ENCODE measurements around the gene SCFD2. TPM values are rescaled to one million over a fixed set of nuclear protein-coding genes. Genes with fewer than 3 reads are reported as not detected.

SCFD2 gene
- total and polyA plus RNA-seq, 2 experiments from 2014 or later = 30.7 to 33.2 TPM

- no peaks in the 10 kb centered on the region for H3K9me2 ChIP-seq (ENCODE audit: insufficient read depth)
- no peak overlapping the region for H3K4me2 ChIP-seq (ENCODE audit: unreplicated experiment)
- 68 to 87% methylated on average over 1 of the region's 1 CpG for WGBS, 2 experiments (ENCODE audit: low coverage in 1 of 2, low lambda C conversion rate in 2 of 2, missing lambda C conversion rate in 2 of 2)
- no peak overlapping the region for H3K4me3 ChIP-seq
- no peaks in the 10 kb centered on the region for H3K79me2 ChIP-seq (ENCODE audit: insufficient read depth)
- no peaks in the 10 kb centered on the region for H4K20me1 ChIP-seq (ENCODE audit: insufficient read depth)
- TF ChIP-seq EZH2phosphoT487 (IDR thresholded peaks at IDR 0.05; ENCODE audit: insufficient read depth, low read depth) = no peak
- no peak for TF ChIP-seq EZH2 (IDR thresholded peaks at IDR 0.05; ENCODE audit: insufficient read depth, poor library complexity, severe bottlenecking)
- H3K36me3 ChIP-seq (ENCODE audit: low read depth) = no peaks in the 10 kb centered on the region
- peaks cover 21% of the 10 kb centered on the region for H3F3A ChIP-seq (ENCODE audit: insufficient read depth)
- H3K27me3 ChIP-seq (replicated peaks; ENCODE audit: insufficient read depth) = no peaks in the 10 kb centered on the region
- no peak overlapping the region for H3K27ac ChIP-seq
- peaks cover 10% of the 10 kb centered on the region for H3K4me1 ChIP-seq (ENCODE audit: insufficient read depth)
- in situ Hi-C loops (cut with MboI) = no loop called here
- no peak overlapping the region for H2AFZ ChIP-seq
- DNase-seq = no peak
- no peaks in the 10 kb centered on the region for H3K9me3 ChIP-seq (ENCODE audit: low read depth)
- H3K9ac ChIP-seq = no peak overlapping the region
These were observed 428.0 kb downstream of the SCFD2 start for GRCh38 chr4:52937829-52938228.

- 94 to 99% methylated on average over 2 of the region's 2 CpGs for WGBS, 2 experiments (ENCODE audit: low coverage in 1 of 2, low lambda C conversion rate in 2 of 2, missing lambda C conversion rate in 2 of 2)
- Histone ChIP-seq H3K9ac (no peak overlapping the region), H4K20me1 (ENCODE audit: insufficient read depth) (no peaks in the 10 kb centered on the region), H3K4me2 (ENCODE audit: unreplicated experiment) (no peak overlapping the region), H3K27me3 (replicated peaks; ENCODE audit: insufficient read depth) (no peaks in the 10 kb centered on the region), H3K9me3 (ENCODE audit: low read depth) (no peaks in the 10 kb centered on the region), H3F3A (ENCODE audit: insufficient read depth) (peaks cover 32% of the 10 kb centered on the region), H3K79me2 (ENCODE audit: insufficient read depth) (no peaks in the 10 kb centered on the region), H3K4me1 (ENCODE audit: insufficient read depth) (peaks cover 19% of the 10 kb centered on the region), H2AFZ (no peak overlapping the region), H3K27ac (no peak overlapping the region), H3K9me2 (ENCODE audit: insufficient read depth) (no peaks in the 10 kb centered on the region), H3K4me3 (no peak overlapping the region), H3K36me3 (ENCODE audit: low read depth) (no peaks in the 10 kb centered on the region)
- in situ Hi-C loops (cut with MboI) = no loop called here
- DNase-seq = no peak
- TF ChIP-seq EZH2 (IDR thresholded peaks at IDR 0.05; ENCODE audit: insufficient read depth, poor library complexity, severe bottlenecking) (no peak), EZH2phosphoT487 (IDR thresholded peaks at IDR 0.05; ENCODE audit: insufficient read depth, low read depth) (no peak)
These were observed 429.1 kb downstream of the SCFD2 start for GRCh38 chr4:52936729-52937128.

GRCh38 chr4:52935317-52935716 lies 430.5 kb downstream of the SCFD2 start:
- H3K36me3 ChIP-seq (ENCODE audit: low read depth) = no peaks in the 10 kb centered on the region
- H3K4me2 ChIP-seq (ENCODE audit: unreplicated experiment) = no peak overlapping the region
- no peak for DNase-seq
- H3K27me3 ChIP-seq (replicated peaks; ENCODE audit: insufficient read depth) = no peaks in the 10 kb centered on the region
- H3K79me2 ChIP-seq (ENCODE audit: insufficient read depth) = no peaks in the 10 kb centered on the region
- H3F3A ChIP-seq (ENCODE audit: insufficient read depth) = peaks cover 32% of the 10 kb centered on the region
- whole genome bisulfite sequencing, 2 experiments (ENCODE audit: low coverage in 1 of 2, low lambda C conversion rate in 2 of 2, missing lambda C conversion rate in 2 of 2) = 97 to 98% methylated on average over 4 of the region's 4 CpGs
- TF ChIP-seq EZH2phosphoT487 (IDR thresholded peaks at IDR 0.05; ENCODE audit: insufficient read depth, low read depth) = no peak
- TF ChIP-seq EZH2 (IDR thresholded peaks at IDR 0.05; ENCODE audit: insufficient read depth, poor library complexity, severe bottlenecking) = no peak
- H3K4me1 ChIP-seq (ENCODE audit: insufficient read depth) = peaks cover 19% of the 10 kb centered on the region
- no peaks in the 10 kb centered on the region for H3K9me2 ChIP-seq (ENCODE audit: insufficient read depth)
- H3K27ac ChIP-seq = no peak overlapping the region
- H3K9me3 ChIP-seq (ENCODE audit: low read depth) = no peaks in the 10 kb centered on the region
- H2AFZ ChIP-seq = no peak overlapping the region
- no peak overlapping the region for H3K9ac ChIP-seq
- H4K20me1 ChIP-seq (ENCODE audit: insufficient read depth) = no peaks in the 10 kb centered on the region
- no peak overlapping the region for H3K4me3 ChIP-seq
- in situ Hi-C loops (cut with MboI) = no loop called here

GRCh38 chr4:52933738-52934137 lies 432.1 kb downstream of the SCFD2 start:
- H3K9me3 ChIP-seq (ENCODE audit: low read depth) = no peaks in the 10 kb centered on the region
- WGBS, 2 experiments (ENCODE audit: low coverage in 1 of 2, low lambda C conversion rate in 2 of 2, missing lambda C conversion rate in 2 of 2) = 95 to 96% methylated on average over 2 of the region's 2 CpGs
- H2AFZ ChIP-seq = no peak overlapping the region
- H3K36me3 ChIP-seq (ENCODE audit: low read depth) = no peaks in the 10 kb centered on the region
- TF ChIP-seq EZH2phosphoT487 (IDR thresholded peaks at IDR 0.05; ENCODE audit: insufficient read depth, low read depth) (no peak), EZH2 (IDR thresholded peaks at IDR 0.05; ENCODE audit: insufficient read depth, poor library complexity, severe bottlenecking) (no peak)
- H3K4me3 ChIP-seq = no peak overlapping the region
- H3K79me2 ChIP-seq (ENCODE audit: insufficient read depth) = no peaks in the 10 kb centered on the region
- H3K27me3 ChIP-seq (replicated peaks; ENCODE audit: insufficient read depth) = no peaks in the 10 kb centered on the region
- no peaks in the 10 kb centered on the region for H3K9me2 ChIP-seq (ENCODE audit: insufficient read depth)
- in situ Hi-C loops (cut with MboI) = no loop called here
- peaks cover 19% of the 10 kb centered on the region for H3K4me1 ChIP-seq (ENCODE audit: insufficient read depth)
- peak; percentile 11 for DNase-seq
- no peak overlapping the region for H3K9ac ChIP-seq
- peak overlapping the region; percentile 59 for H3K27ac ChIP-seq
- peaks cover 32% of the 10 kb centered on the region for H3F3A ChIP-seq (ENCODE audit: insufficient read depth)
- H4K20me1 ChIP-seq (ENCODE audit: insufficient read depth) = no peaks in the 10 kb centered on the region
- H3K4me2 ChIP-seq (ENCODE audit: unreplicated experiment) = peak overlapping the region; percentile 57
